Stimulated activated CD4-positive, alpha-beta T cell treated with anti-CD3 and anti-CD28 coated beads, Interleukin-1b, Interleukin-23, amount 100 ng/mL, for 24 hours (primary cell): Measurements from ENCODE around the gene APOBEC3G.
A peak's percentile ranks its signal among the peaks of the same experiment; 100 is the strongest.
"Not testable (repeated sequence)": the region's sequence is repeated elsewhere in the genome, so short reads cannot be mapped to it uniquely, and the experiment has no call there.

Experiments used
- DNase-seq, 4 experiments: peaks; one replicate each; pipeline ENCODE4 v3.0.0-alpha.2; 2020; ENCODE audit warnings: low read depth in 4 of 4, low spot score in 1 of 4

The APOBEC3G gene

GRCh38 chr22:39077026-39077840, at the start of gene APOBEC3G:
Gene APOBEC3G (plus strand): TSS chr22:39077275. CDS start chr22:39077362, 87 bp downstream.
- not testable (repeated sequence) for DNase-seq

GRCh38 chr22:39027717-39028116, 49.4 kb upstream of the APOBEC3G start:
- no peak for DNase-seq

GRCh38 chr22:39028281-39028680, 48.8 kb upstream of the APOBEC3G start:
- no peak for DNase-seq

- DNase-seq, result no peak
Observed at GRCh38 chr22:39029227-39029626, 47.8 kb upstream of the APOBEC3G start.

- no peak for DNase-seq
Observed at GRCh38 chr22:39030705-39031104, 46.4 kb upstream of the APOBEC3G start.

- DNase-seq, result not testable (repeated sequence)
Observed at GRCh38 chr22:39031434-39032295, 45.4 kb upstream of the APOBEC3G start.

GRCh38 chr22:39037071-39037470, 40.0 kb upstream of the APOBEC3G start:
- not testable (repeated sequence) for DNase-seq

- no peak for DNase-seq
Observed at GRCh38 chr22:39039306-39040126, 37.6 kb upstream of the APOBEC3G start.

- not testable (repeated sequence) for DNase-seq
Observed at GRCh38 chr22:39040155-39040537, 36.9 kb upstream of the APOBEC3G start.

- peak in 3 of 4 experiments; percentile 26 to 34 (median 28) for DNase-seq
Observed at GRCh38 chr22:39040538-39041296, 36.4 kb upstream of the APOBEC3G start, which contains the start of gene APOBEC3F. Gene APOBEC3F (plus strand): TSS chr22:39040864. CDS start chr22:39040961, 97 bp downstream.

- DNase-seq, result no peak
Observed at GRCh38 chr22:39041908-39042307, 35.2 kb upstream of the APOBEC3G start.

GRCh38 chr22:39043063-39043462, 34.0 kb upstream of the APOBEC3G start:
- DNase-seq, result not testable (repeated sequence)

GRCh38 chr22:39045136-39045535, 31.9 kb upstream of the APOBEC3G start:
- not testable (repeated sequence) for DNase-seq

GRCh38 chr22:39049486-39049885, 27.6 kb upstream of the APOBEC3G start:
- not testable (repeated sequence) for DNase-seq

- DNase-seq, result not testable (repeated sequence)
Observed at GRCh38 chr22:39051844-39052495, 25.1 kb upstream of the APOBEC3G start.

GRCh38 chr22:39055658-39056057, 21.4 kb upstream of the APOBEC3G start:
- DNase-seq, result no peak

GRCh38 chr22:39061290-39061689, 15.8 kb upstream of the APOBEC3G start:
- not testable (repeated sequence) for DNase-seq

- not testable (repeated sequence) for DNase-seq
Observed at GRCh38 chr22:39061951-39062350, 15.1 kb upstream of the APOBEC3G start.

- DNase-seq, result not testable (repeated sequence)
Observed at GRCh38 chr22:39063904-39064303, 13.2 kb upstream of the APOBEC3G start.
